GM12874 (cell line): Measurements from ENCODE around the gene SDE2.

ENCODE experiments used
- CTCF ChIP-seq: IDR thresholded peaks from 2 replicates; pipeline ENCODE4 v1.5.1; 2011; ENCODE audit warnings: low read depth, mild to moderate bottlenecking, control low read depth, low read length, moderate library complexity; ENCODE audit not compliant: insufficient read depth

The SDE2 gene

DNA sequence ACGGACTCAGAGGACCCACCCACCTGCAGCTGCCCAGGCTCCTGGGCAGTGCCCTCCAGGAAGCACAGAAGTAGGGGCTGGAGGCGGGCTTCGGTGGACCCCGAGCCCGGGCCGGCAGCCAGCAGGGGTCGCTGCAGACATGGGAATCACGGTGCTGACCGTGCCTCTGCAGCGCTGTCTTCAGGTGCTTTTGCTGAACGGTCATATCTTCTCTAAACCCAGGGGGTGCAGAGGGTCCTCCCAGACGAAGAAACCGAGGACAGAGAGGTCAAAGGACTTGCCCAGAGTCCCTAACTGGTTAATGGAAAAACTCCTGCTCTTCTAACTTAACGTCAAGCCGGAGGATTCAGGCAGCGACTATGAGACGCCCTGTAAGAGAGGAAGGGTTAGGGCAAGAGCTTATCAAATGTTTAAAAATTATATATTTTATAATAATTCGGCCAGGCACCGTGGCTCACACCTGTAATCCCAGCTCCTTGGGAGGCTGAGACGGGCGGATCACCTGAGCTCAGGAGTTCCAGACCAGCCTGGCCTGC lies 36.6 kb downstream of the SDE2 start:
- peak; percentile 97 for TF ChIP-seq CTCF

GRCh38 chr1:225961659-225962439 lies 37.3 kb downstream of the SDE2 start:
- no peak for TF ChIP-seq CTCF

- TF ChIP-seq CTCF: no peak
These were observed 41.1 kb downstream of the SDE2 start for GRCh38 chr1:225958041-225958440.

- no peak for TF ChIP-seq CTCF
These were observed 44.4 kb downstream of the SDE2 start for GRCh38 chr1:225954753-225955152.

DNA sequence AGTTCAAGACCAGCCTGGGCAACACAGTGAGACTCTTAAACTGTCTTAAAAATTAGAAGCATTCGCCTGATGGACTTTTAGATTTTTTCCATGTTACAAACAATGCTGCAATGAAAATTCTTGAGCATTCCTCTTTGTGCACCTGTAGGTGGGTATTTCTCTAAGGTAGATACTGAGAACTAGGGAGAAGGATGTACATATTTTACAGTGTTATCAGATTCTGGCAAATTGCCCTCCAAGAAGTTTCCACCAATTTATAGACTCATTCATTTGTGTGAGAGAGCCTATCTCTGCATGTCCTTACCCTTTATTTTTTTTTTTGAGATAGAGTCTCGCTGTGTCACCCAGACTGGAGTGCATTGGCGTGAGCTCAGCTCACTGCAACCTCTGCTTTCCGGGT lies 45.8 kb downstream of the SDE2 start:
- no peak for TF ChIP-seq CTCF

GRCh38 chr1:225950905-225951497 lies 48.1 kb downstream of the SDE2 start:
- TF ChIP-seq CTCF: no peak

DNA sequence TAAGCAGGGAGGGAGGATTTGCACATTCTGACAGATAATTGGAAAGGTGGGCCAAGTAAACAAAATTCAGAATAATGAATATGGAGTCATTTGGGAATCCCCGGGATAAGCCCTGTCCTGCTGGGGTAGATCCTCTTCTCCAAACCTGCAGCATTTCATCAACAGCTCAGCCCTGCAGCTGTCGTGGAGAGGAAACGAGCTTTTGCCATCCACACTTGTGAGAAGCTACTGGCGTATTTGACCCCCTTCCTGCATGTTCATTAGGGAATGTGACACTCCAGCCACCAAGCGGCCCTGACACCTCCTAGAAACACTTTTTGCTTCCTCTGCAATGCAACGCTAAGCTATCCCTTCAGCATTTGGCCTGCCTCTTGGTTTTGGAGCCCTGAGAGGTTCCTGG lies 50.1 kb downstream of the SDE2 start:
- TF ChIP-seq CTCF: no peak
